Esophagus squamous epithelium (tissue), 5 donors: ENCODE measurements around the gene EIF2B5. TPM values are rescaled to one million over a fixed set of nuclear protein-coding genes. Genes with fewer than 3 reads are reported as not detected.

Source experiments
- DNase-seq: peaks from one replicate; lab custom pipeline; 2025; lab: John Stamatoyannopoulos, UW
- H3K27ac ChIP-seq, 4 donors: fragments of 200-600 bp; sonication (generic); one replicate each; pipeline ENCODE4 v1.5.1; 2016 to 2019; ENCODE audit warnings: mild to moderate bottlenecking in 1 of 4
- H3K27me3 ChIP-seq, 4 donors: fragments of 200-600 bp; sonication (generic); 1 replicate in 3 of 4; 2 replicates in 1 of 4; pipeline versions ENCODE4 v1.5.1 to v1.6.0; 2017 to 2021; ENCODE audit warnings: antibody characterized with exemption in 1 of 4
- H3K36me3 ChIP-seq, 3 donors: fragments of 200-600 bp; sonication (generic); one replicate each; pipeline ENCODE4 v1.5.1; 2016 to 2019
- H3K4me1 ChIP-seq, 3 donors: fragments of 200-600 bp; sonication (generic); one replicate each; pipeline ENCODE4 v1.5.1; 2017 to 2019
- H3K4me3 ChIP-seq, 4 donors: fragments of 200-600 bp; sonication (generic); 1 replicate in 3 of 4; 2 replicates in 1 of 4; pipeline ENCODE4 v1.5.1; 2016 to 2019; ENCODE audit warnings: mild to moderate bottlenecking in 2 of 4, moderate library complexity in 1 of 4
- H3K9me3 ChIP-seq, 3 donors: fragments of 200-600 bp; sonication (generic); one replicate each; pipeline ENCODE4 v1.5.1; 2016 to 2019
- POLR2A ChIP-seq, 4 donors: fragments of 450-650 bp; IDR thresholded peaks; one replicate each; pipeline ENCODE4 v1.6.1; 2017; ENCODE audit warnings: antibody characterized with exemption in 4 of 4, mild to moderate bottlenecking in 4 of 4, moderate library complexity in 3 of 4
- WGBS, 2 donors: methylation state at CpG; one replicate each; pipeline ENCODE4 v1.1.5; 2018; 5-methylcytosine and 5-hydroxymethylcytosine counted together
- intact Hi-C: fragments of 100-400 bp; cut with DNase I; formaldehyde crosslinking; loops from one replicate; pipeline ENCODE4 v1.15.0; 2022
- total RNA-seq, 4 donors: library from RNA; depleted of rRNA; stranded (reverse); fragments of >200 nt; gene quantifications; one replicate each; pipeline ENCODE4 v1.1.0, GENCODE V29; 2016
- TF ChIP-seq, protein P1 (sequence below), 6 experiments: fragments of 450-650 bp in 4 of 6; fragments of 200-600 bp in 2 of 6; sonication (generic) in 2 of 6; IDR thresholded peaks; one replicate each; pipeline ENCODE4 v1.5.1; 2016 to 2019; ENCODE audit warnings: antibody characterized with exemption in 6 of 6, mild to moderate bottlenecking in 4 of 6, moderate library complexity in 4 of 6
- donor health status: DM: yes; HTN: yes; CAD: no.

Gene EIF2B5
- 10 to 100 TPM; 27.2 to 51.5 (median 42.1) TPM for total RNA-seq

GRCh38 chr3:184135149-184135910, at the start of gene EIF2B5:
Gene EIF2B5 (plus strand): TSS chr3:184135358. CDS start chr3:184135386, 28 bp downstream.
- 0% methylated on average over 18 to 23 of the region's 56 CpGs for WGBS, 2 donors

GRCh38 chr3:184085389-184085852, 49.7 kb upstream of the EIF2B5 start:
- TF ChIP-seq, protein P1, sequence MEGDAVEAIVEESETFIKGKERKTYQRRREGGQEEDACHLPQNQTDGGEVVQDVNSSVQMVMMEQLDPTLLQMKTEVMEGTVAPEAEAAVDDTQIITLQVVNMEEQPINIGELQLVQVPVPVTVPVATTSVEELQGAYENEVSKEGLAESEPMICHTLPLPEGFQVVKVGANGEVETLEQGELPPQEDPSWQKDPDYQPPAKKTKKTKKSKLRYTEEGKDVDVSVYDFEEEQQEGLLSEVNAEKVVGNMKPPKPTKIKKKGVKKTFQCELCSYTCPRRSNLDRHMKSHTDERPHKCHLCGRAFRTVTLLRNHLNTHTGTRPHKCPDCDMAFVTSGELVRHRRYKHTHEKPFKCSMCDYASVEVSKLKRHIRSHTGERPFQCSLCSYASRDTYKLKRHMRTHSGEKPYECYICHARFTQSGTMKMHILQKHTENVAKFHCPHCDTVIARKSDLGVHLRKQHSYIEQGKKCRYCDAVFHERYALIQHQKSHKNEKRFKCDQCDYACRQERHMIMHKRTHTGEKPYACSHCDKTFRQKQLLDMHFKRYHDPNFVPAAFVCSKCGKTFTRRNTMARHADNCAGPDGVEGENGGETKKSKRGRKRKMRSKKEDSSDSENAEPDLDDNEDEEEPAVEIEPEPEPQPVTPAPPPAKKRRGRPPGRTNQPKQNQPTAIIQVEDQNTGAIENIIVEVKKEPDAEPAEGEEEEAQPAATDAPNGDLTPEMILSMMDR (IDR thresholded peaks at IDR 0.05) = no peak
- Histone ChIP-seq H3K36me3 (no peaks in the 10 kb centered on the region), H3K4me1 (peaks cover 0 to 7% (median 4%) of the 10 kb centered on the region in 3 donors), H3K27me3 (no peaks in the 10 kb centered on the region), H3K27ac (no peak overlapping the region), H3K9me3 (peaks cover 0 to 10% (median 0%) of the 10 kb centered on the region in 3 donors), H3K4me3 (no peak overlapping the region)
- intact Hi-C loops = no loop called here
- 28 to 34% methylated on average over 3 of the region's 3 CpGs for WGBS, 2 donors
- no peak for DNase-seq

More at GRCh38 chr3:184135149-184135910, at the start of gene EIF2B5:
- no peaks in the 10 kb centered on the region for H3K9me3 ChIP-seq
- peak in 3 of 4 donors; percentile 54 to 76 (median 66) for TF ChIP-seq POLR2A (IDR thresholded peaks at IDR 0.05)
- TF ChIP-seq, protein P1 (IDR thresholded peaks at IDR 0.05) = peak in 5 of 6 experiments; percentile 11 to 69 (median 29)
- no peaks in the 10 kb centered on the region for H3K27me3 ChIP-seq
- peak within 1 kb of the TSS; percentile 85 to 96 (median 94) for H3K27ac ChIP-seq
- intact Hi-C loops = loop anchor here (10.0 kb wide), 1 partner anchor 121 kb away; the partner anchor contains the start of gene ABCC5
- peak within 1 kb of the TSS; percentile 60 to 92 (median 86) for H3K4me3 ChIP-seq
- H3K36me3 ChIP-seq = peaks cover 0 to 35% (median 4%) of the 10 kb centered on the region in 3 donors
- H3K4me1 ChIP-seq = peaks cover 9 to 39% (median 16%) of the 10 kb centered on the region in 3 donors
- peak; percentile 35 for DNase-seq

GRCh38 chr3:184092199-184092598, 43.0 kb upstream of the EIF2B5 start:
- intact Hi-C loops = no loop called here
- H3K27me3 ChIP-seq = peaks cover 0 to 3% (median 0%) of the 10 kb centered on the region in 4 donors
- DNase-seq = no peak
- H3K36me3 ChIP-seq = no peaks in the 10 kb centered on the region
- TF ChIP-seq, protein P1 (IDR thresholded peaks at IDR 0.05) = no peak
- TF ChIP-seq POLR2A (IDR thresholded peaks at IDR 0.05) = no peak
- H3K4me3 ChIP-seq = no peak overlapping the region
- no peaks in the 10 kb centered on the region for H3K4me1 ChIP-seq
- WGBS, 2 donors = 91 to 94% methylated on average over 3 of the region's 3 CpGs
- no peak overlapping the region for H3K27ac ChIP-seq
- H3K9me3 ChIP-seq = peaks cover 0 to 24% (median 16%) of the 10 kb centered on the region in 3 donors

GRCh38 chr3:184096811-184097383, 38.3 kb upstream of the EIF2B5 start, which contains the start of gene HTR3E:
Gene HTR3E (plus strand): TSS chr3:184097064. CDS start chr3:184097530, 466 bp downstream.
- peaks cover 0 to 14% (median 0%) of the 10 kb centered on the region in 4 donors for H3K27me3 ChIP-seq
- intact Hi-C loops = no loop called here
- H3K4me1 ChIP-seq = no peaks in the 10 kb centered on the region
- H3K9me3 ChIP-seq = peaks cover 0 to 16% (median 13%) of the 10 kb centered on the region in 3 donors
- H3K36me3 ChIP-seq = no peaks in the 10 kb centered on the region
- no peak for DNase-seq
- WGBS, 2 donors = 87 to 93% methylated on average over 7 of the region's 7 CpGs
- TF ChIP-seq POLR2A (IDR thresholded peaks at IDR 0.05) = no peak
- TF ChIP-seq, protein P1 (IDR thresholded peaks at IDR 0.05) = no peak
- H3K27ac ChIP-seq = no peak within 1 kb of the TSS
- H3K4me3 ChIP-seq = no peak within 1 kb of the TSS
